ENCODE data around the gene CACTIN. TPM values are rescaled to one million over a fixed set of nuclear protein-coding genes. Genes with fewer than 3 reads are reported as not detected.

CACTIN gene
- total RNA-seq, 1 experiment from 2014 or later, result 36.3 TPM

DNA sequence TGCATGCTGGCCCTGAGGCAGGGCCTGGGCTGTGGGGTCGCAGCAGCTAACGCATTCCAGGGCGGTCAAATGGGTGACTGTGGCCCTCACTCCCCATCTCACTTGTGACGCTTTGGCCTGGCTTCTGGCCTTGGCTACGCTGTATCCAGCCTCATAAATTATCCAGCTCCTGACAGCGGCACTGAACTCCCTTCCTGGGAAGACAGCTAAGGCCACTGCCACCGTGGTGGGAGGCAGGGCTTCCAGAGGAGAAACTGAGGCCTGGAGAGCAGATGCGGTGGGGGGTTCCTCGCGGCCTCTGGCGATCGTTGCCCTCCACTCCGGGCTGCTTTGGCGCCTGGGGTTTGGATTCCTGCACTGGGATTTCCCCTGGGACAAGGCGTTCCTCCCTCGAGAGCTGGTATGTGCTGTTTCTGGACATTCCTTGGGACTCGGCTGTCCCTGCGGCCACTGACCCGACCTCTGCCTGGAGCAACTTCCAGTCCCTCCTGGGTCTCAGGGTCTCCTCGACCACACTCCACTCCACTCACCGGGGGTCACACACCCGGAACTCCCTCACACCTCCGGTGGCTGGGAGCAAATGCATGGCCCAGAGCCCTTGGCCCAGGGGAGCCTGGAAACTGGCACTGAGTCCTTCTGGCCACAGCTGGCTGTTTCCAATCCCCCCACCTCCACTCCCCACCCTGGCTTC is 23.3 kb downstream of the CACTIN start:
- ChIA-PET POLR2A (ENCODE audit: low non-redundant PET) (no interaction called here), CTCF (no interaction called here)
- Histone ChIP-seq H3K4me3 (ENCODE audit: low read depth, low read length, poor library complexity, severe bottlenecking) (no peak overlapping the region), H3K36me3 (ENCODE audit: insufficient read depth, low read length, poor library complexity, severe bottlenecking) (no peaks in the 10 kb centered on the region), H3K27me3 (replicated peaks; ENCODE audit: insufficient read depth, low read depth, low read length, poor library complexity) (no peaks in the 10 kb centered on the region), H3K27ac (ENCODE audit: low read depth, low read length, poor library complexity, severe bottlenecking) (no peak overlapping the region), H3K9me3 (ENCODE audit: low read depth, low read length, poor library complexity, severe bottlenecking) (no peaks in the 10 kb centered on the region), H3K4me1 (ENCODE audit: insufficient read depth, low read length, poor library complexity, severe bottlenecking) (peaks cover 11% of the 10 kb centered on the region)
- DNase-seq (ENCODE audit: low spot score), result no peak
- intact Hi-C loops (cut with micrococcal nuclease; ENCODE audit: unreplicated experiment), result no loop called here
- TF ChIP-seq, protein P1, sequence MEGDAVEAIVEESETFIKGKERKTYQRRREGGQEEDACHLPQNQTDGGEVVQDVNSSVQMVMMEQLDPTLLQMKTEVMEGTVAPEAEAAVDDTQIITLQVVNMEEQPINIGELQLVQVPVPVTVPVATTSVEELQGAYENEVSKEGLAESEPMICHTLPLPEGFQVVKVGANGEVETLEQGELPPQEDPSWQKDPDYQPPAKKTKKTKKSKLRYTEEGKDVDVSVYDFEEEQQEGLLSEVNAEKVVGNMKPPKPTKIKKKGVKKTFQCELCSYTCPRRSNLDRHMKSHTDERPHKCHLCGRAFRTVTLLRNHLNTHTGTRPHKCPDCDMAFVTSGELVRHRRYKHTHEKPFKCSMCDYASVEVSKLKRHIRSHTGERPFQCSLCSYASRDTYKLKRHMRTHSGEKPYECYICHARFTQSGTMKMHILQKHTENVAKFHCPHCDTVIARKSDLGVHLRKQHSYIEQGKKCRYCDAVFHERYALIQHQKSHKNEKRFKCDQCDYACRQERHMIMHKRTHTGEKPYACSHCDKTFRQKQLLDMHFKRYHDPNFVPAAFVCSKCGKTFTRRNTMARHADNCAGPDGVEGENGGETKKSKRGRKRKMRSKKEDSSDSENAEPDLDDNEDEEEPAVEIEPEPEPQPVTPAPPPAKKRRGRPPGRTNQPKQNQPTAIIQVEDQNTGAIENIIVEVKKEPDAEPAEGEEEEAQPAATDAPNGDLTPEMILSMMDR (conservative IDR thresholded peaks at IDR 0.05; ENCODE audit: low read depth, low read length), result no peak
- TF ChIP-seq EZH2 (IDR thresholded peaks at IDR 0.05; ENCODE audit: borderline replicate concordance, low read depth, low read length, poor library complexity, severe bottlenecking), result no peak
- BruUV-seq (replicated peaks), result no TSS peak

DNA sequence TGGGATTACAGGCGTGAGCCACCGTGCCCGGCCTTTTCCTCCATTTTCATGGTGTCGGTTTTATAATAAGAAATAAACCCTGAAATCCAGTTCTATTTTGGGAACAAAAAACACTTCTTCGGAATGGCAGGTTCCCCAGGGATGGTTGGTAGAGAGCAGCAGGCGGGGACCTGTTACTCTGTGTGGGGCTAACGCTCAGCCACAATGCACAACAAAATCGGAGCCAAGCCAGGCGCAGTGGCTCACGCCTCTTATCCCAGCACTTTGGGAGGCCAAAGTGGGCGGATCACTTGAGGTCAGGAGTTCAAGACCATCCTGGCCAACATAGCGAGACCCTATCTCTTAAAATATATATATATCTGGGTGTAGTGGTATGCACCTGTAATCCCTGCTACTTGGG is 25.6 kb downstream of the CACTIN start:
- CTCF ChIA-PET, result interaction anchor here (0.6 kb wide), 1 partner anchor 640 kb away, joined by 3 read pairs; no protein-coding TSS in a partner anchor
- POLR2A ChIA-PET (ENCODE audit: low non-redundant PET), result no interaction called here

DNA sequence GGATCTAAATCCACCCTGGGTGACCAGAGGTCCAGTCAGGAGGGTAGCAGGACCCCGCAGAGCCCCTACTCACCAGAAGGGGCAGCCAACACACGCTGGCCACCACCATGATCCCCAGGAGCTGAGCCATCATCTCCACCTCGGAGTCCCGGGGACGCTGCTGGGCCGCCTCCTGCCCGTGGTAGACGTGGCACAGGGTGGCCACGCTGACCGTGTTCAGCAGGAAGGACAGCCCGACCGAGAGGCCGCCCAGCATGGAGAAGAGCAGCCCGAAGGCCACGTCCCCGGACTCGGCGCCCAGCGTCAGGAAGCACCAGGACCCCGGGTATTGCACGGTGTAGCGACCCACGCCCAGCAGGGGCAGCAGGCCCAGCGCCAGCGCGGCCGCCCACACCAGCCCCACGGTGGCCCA is 26.8 kb downstream of the CACTIN start:
- Histone ChIP-seq H3K9me3 (ENCODE audit: low read depth, low read length, poor library complexity, severe bottlenecking) (no peaks in the 10 kb centered on the region), H3K27ac (ENCODE audit: low read depth, low read length, poor library complexity, severe bottlenecking) (no peak overlapping the region), H3K4me1 (ENCODE audit: insufficient read depth, low read length, poor library complexity, severe bottlenecking) (peaks cover 1% of the 10 kb centered on the region), H3K4me3 (ENCODE audit: low read depth, low read length, poor library complexity, severe bottlenecking) (no peak overlapping the region), H3K36me3 (ENCODE audit: insufficient read depth, low read length, poor library complexity, severe bottlenecking) (no peaks in the 10 kb centered on the region), H3K27me3 (replicated peaks; ENCODE audit: insufficient read depth, low read depth, low read length, poor library complexity) (no peaks in the 10 kb centered on the region)
- CTCF ChIA-PET, result no interaction called here
- no peak for DNase-seq (ENCODE audit: low spot score)
- POLR2A ChIA-PET (ENCODE audit: low non-redundant PET), result no interaction called here
- no TSS peak for BruUV-seq (replicated peaks)
- TF ChIP-seq, protein P1 (conservative IDR thresholded peaks at IDR 0.05; ENCODE audit: low read depth, low read length), result no peak
- intact Hi-C loops (cut with micrococcal nuclease; ENCODE audit: unreplicated experiment), result no loop called here

More for the DNA sequence above, 25.6 kb downstream of the CACTIN start:
- DNase-seq (ENCODE audit: low spot score), result no peak
- peaks cover 5% of the 10 kb centered on the region for H3K4me1 ChIP-seq (ENCODE audit: insufficient read depth, low read length, poor library complexity, severe bottlenecking)
- no peaks in the 10 kb centered on the region for H3K9me3 ChIP-seq (ENCODE audit: low read depth, low read length, poor library complexity, severe bottlenecking)
- no peak overlapping the region for H3K27ac ChIP-seq (ENCODE audit: low read depth, low read length, poor library complexity, severe bottlenecking)
- no peak overlapping the region for H3K4me3 ChIP-seq (ENCODE audit: low read depth, low read length, poor library complexity, severe bottlenecking)
- BruUV-seq (replicated peaks), result no TSS peak
- H3K27me3 ChIP-seq (replicated peaks; ENCODE audit: insufficient read depth, low read depth, low read length, poor library complexity), result no peaks in the 10 kb centered on the region
- TF ChIP-seq, protein P1 (conservative IDR thresholded peaks at IDR 0.05; ENCODE audit: low read depth, low read length), result no peak
- H3K36me3 ChIP-seq (ENCODE audit: insufficient read depth, low read length, poor library complexity, severe bottlenecking), result no peaks in the 10 kb centered on the region
- intact Hi-C loops (cut with micrococcal nuclease; ENCODE audit: unreplicated experiment), result no loop called here

All from A673 (cell line).